T-helper 9 cell (primary cell): ENCODE results near the gene ENOX2.

ENCODE experiments used
- DNase-seq: peaks from one replicate; pipeline ENCODE4 v3.0.0-alpha.2; 2020

ENOX2 gene

GRCh38 chrX:130694983-130695382 lies 208.0 kb downstream of the ENOX2 start:
- no peak for DNase-seq

DNA sequence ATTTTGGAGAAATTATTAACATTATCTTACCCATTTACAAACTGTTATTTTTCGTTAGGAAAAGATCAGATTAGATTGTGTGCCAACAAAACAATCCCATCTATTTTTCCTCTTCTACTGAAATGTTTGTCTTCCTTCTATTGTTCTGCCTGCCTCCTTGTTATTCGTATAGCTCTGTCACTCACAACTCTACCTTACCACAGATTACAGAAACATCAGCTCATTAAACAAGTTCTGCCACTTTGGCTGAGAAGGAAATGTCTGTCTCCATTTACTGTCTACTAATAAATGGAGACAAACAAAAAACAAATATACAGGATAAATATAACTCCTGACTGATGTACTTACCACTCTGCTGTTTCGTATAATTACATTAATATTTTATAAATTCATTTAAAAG lies 211.4 kb downstream of the ENOX2 start:
- no peak for DNase-seq

GRCh38 chrX:130688360-130688759 lies 214.6 kb downstream of the ENOX2 start:
- no peak for DNase-seq

GRCh38 chrX:130682990-130683389 lies 220.0 kb downstream of the ENOX2 start:
- no peak for DNase-seq

- DNase-seq: no peak
Measured at GRCh38 chrX:130680164-130681035, 222.6 kb downstream of the ENOX2 start.

- DNase-seq: no peak
Measured at GRCh38 chrX:130676861-130677260, 226.1 kb downstream of the ENOX2 start.

DNA sequence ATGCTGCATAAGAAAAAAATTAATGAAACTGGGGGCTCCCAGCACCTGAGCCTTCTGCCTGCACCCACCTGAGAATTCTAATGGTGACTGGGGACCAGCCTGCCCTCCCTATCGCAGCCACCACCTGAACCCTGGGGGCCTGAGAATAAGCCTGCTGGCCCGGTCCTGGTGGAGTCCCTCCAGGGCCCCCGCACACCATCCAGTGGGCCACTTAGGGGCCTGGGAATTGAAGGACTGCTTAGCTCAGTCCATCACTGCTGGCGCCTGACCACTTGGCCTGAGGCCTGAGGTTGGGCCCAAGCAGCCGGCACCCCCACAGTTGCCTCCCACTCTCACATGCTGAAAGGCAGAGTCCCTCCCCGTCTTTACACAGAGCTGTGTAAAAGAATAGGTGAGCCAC lies 230.8 kb downstream of the ENOX2 start:
- DNase-seq: no peak

DNA sequence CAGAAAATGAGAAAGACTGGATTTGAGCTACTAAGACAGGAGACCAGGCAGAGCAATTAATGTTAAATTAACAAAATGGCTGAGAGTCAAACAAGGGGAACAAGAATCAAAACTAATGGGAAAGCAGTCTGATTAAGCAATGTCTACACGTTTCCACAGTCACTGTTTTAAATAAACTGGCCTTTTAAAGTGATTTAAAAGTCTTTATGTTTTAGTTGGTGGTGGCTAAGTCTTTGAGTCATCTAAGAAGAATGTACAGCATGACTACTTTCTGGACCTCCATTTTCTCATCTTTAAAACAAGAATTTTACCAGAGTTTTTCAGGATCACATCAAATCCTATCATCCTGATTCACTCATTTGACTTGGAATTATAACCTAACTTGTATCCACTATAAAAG lies 233.8 kb downstream of the ENOX2 start:
- no peak for DNase-seq

GRCh38 chrX:130665263-130665662 lies 237.7 kb downstream of the ENOX2 start:
- DNase-seq: no peak

DNA sequence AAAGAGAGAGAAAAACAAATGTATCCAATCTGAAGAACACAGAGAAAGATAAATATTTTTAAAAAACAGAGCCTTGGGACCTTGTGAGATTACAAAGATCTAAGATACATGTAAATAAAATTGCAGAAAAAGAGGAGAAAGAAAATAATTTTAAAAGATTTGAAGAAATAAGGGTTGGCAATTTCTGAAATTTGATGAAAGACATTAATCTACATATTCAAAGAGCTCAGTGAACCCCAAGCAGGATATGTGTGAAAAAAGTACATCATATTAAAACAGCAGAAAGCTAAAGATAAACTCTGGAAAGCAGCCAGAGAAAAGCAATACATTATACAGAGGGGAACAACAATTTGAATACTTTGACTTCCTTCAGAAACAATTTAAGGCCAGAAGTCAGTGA lies 244.7 kb downstream of the ENOX2 start:
- DNase-seq: no peak

DNA sequence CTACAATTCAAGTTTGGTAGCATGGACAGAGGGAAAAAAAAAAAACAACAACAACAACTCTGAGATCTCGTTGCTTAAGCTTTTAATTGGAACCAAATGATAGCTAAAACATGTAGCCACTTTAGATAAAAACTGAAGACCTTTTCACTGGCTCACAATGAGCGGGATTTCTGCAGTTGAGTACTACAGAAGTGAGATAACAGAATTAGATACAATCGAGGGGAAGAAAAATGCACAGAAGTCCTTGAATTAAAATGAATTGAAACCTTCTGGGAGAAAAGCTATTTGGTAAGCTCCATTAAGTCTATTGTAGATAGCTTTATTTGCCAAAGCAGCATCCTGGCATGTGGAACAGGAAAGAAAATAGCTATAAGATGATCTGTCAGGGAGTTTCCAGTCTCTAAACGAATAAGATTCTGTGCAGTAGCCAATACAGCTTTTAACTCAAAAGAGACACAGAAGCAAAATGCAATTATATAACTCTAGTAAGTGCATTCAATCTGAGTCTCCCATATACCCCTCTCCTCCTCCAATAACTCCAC lies 248.5 kb downstream of the ENOX2 start:
- DNase-seq: no peak

GRCh38 chrX:130652824-130653578 lies 250.0 kb downstream of the ENOX2 start:
- DNase-seq: no peak

GRCh38 chrX:130649738-130650137 lies 253.3 kb downstream of the ENOX2 start:
- DNase-seq: no peak

- DNase-seq: no peak
Measured at GRCh38 chrX:130647468-130647867, 255.5 kb downstream of the ENOX2 start.

DNA sequence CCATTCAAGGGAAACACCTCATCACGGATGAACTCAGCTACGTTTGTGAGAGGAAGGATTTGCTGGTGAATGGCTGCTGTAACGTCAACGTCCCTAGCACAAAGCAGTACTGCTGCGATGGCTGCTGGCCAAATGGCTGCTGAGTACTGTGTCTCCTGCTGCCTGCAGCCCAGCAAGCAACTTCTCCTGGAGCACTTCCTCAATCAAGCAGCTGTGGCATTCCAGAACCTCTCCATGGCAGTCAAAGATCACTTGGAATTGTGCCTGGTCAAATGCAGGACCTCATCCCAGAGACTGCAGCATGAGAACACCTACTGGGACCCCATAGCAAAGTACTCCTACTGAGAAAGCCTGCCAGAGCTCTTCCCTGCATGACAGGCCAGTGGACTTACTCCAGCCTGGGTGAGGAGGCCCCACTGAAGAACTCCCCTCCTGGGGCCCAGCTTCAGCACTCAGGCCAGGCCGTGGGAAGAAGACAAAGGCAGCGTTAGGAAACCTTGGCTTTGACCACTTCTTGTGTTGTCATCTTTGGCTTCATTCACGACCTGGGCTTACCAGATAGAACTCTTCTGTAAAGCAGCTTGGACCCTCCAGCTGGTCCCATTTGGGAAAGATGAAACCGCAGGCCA lies 256.9 kb downstream of the ENOX2 start:
- no peak for DNase-seq

- DNase-seq: no peak
Measured at GRCh38 chrX:130637591-130637990, 265.4 kb downstream of the ENOX2 start.

GRCh38 chrX:130636277-130636676 lies 266.7 kb downstream of the ENOX2 start:
- DNase-seq: no peak

DNA sequence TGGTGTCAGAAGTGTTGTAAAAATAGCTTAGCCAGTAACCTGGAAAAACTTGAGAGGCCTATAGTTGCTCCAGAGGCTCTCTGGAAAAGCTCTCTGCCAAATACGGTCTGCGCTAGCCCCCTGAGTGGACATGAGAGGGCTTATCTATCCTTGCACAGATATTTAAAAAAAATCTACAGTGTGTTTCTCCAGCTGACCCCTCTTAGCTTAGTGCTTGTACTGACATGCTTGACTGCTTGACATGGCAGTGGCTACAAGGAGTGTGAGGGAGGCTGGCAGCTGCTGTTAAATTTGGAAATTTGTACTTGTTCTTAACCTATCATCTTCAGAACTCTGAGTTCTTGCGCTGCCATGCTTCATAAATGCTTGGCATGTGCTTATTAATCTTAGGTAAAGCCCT lies 272.0 kb downstream of the ENOX2 start:
- DNase-seq: no peak

DNA sequence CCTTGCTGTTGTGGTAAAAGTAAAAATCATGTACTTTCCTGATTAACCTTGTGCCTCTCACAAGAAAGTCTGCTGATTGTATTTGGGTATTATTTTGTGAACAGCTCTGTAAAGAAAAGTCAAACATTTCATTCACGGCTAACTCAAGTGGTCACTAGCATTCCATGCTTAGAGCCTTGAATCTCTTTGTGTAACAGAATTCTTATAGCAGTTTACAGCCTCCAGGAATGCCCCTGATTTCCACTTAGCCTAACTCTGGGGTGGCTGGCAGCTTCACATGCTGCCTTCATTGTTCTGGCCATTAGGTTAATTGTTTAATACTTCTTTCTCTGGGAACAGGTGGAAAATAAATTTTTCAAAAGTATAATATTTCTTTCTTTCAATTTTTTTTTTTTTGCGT lies 274.5 kb downstream of the ENOX2 start:
- no peak for DNase-seq

GRCh38 chrX:130626521-130626920 lies 276.5 kb downstream of the ENOX2 start:
- DNase-seq: no peak

DNA sequence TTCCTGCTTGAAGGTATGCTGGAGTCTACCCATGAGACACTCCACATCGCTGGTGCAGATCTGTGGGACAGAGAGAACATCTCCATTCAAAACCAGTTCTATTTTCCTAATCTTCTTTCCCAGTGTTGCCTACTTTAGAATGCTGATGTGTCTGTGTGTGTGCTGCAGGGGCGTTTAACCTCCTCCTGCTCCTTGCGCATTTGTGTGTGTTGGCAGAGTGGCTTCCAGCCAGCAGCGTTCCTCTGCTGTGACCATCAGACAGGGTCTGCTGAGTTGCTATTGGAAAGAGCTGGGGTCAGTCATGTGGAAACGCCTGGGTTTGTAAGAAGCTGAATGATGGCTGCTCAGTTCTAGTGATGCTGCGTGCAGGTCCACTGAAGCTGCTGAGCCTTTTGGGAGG lies 277.6 kb downstream of the ENOX2 start:
- DNase-seq: no peak

DNA sequence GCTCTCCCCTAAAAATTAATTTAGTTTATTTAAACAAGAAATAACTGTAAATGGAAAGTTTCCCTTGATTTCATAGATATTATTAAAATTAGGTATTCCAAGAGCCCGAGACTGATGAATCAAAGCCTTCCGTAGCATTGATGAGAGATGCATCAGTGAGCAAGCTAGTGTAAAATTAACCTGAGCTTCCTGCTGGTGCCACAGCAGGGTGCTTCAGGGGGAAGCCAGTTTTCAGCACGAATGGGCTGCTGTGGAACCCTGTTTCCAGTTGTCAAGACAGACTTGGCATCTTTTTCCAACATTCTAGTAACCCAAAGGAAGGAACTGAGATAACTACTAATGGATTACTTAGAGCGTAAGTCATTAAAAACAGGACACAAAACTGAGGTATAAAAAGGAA lies 279.5 kb downstream of the ENOX2 start:
- no peak for DNase-seq

- DNase-seq: no peak
Measured at GRCh38 chrX:130615941-130616340, 287.1 kb downstream of the ENOX2 start.
